GM19467 (cell line): ENCODE results near the gene POFUT2.
"Not testable (repeated sequence)": the region's sequence is repeated elsewhere in the genome, so short reads cannot be mapped to it uniquely, and the experiment has no call there.

ENCODE experiments used
- ATAC-seq: cut with Tn5 transposase; IDR thresholded peaks from one replicate; pipeline ENCODE4 v1.9.1; 2021; ENCODE audit warnings: mild to moderate bottlenecking, moderate library complexity; ENCODE audit not compliant: unreplicated experiment

Gene POFUT2

GRCh38 chr21:45313015-45313414 lies 25.3 kb upstream of the POFUT2 start:
- no peak for ATAC-seq

GRCh38 chr21:45312296-45312695 lies 24.6 kb upstream of the POFUT2 start:
- ATAC-seq = no peak

GRCh38 chr21:45310459-45310858 lies 22.8 kb upstream of the POFUT2 start:
- no peak for ATAC-seq

- no peak for ATAC-seq
These were observed 22.3 kb upstream of the POFUT2 start for GRCh38 chr21:45309987-45310381.

GRCh38 chr21:45309069-45309986 lies 21.6 kb upstream of the POFUT2 start:
- no peak for ATAC-seq

- no peak for ATAC-seq
These were observed 20.7 kb upstream of the POFUT2 start for GRCh38 chr21:45308194-45309068.

GRCh38 chr21:45307597-45308158 lies 20.0 kb upstream of the POFUT2 start:
- not testable (repeated sequence) for ATAC-seq

GRCh38 chr21:45306832-45307571 lies 19.3 kb upstream of the POFUT2 start:
- ATAC-seq = no peak

GRCh38 chr21:45306453-45306831 lies 18.7 kb upstream of the POFUT2 start:
- ATAC-seq = no peak

GRCh38 chr21:45305836-45306235 lies 18.1 kb upstream of the POFUT2 start:
- no peak for ATAC-seq

- no peak for ATAC-seq
These were observed 17.2 kb upstream of the POFUT2 start for GRCh38 chr21:45304945-45305344.

- ATAC-seq = no peak
These were observed 16.8 kb upstream of the POFUT2 start for GRCh38 chr21:45304476-45304830.

GRCh38 chr21:45303751-45304475 lies 16.2 kb upstream of the POFUT2 start:
- ATAC-seq = no peak

GRCh38 chr21:45303091-45303615 lies 15.5 kb upstream of the POFUT2 start:
- no peak for ATAC-seq

GRCh38 chr21:45302082-45303061 lies 14.7 kb upstream of the POFUT2 start:
- no peak for ATAC-seq

- ATAC-seq = no peak
These were observed 13.9 kb upstream of the POFUT2 start for GRCh38 chr21:45301521-45302081.

GRCh38 chr21:45300786-45301520 lies 13.3 kb upstream of the POFUT2 start:
- ATAC-seq = no peak
